Measurements from ENCODE around the gene MMRN2. TPM values are rescaled to one million over a fixed set of nuclear protein-coding genes. Genes with fewer than 3 reads are reported as not detected.

MMRN2 gene
- total RNA-seq, 1 donor from 2014 or later = 0.08 TPM

- Histone ChIP-seq H3K4me3 (ENCODE audit: low read depth, low read length) (no peak overlapping the region), H3K27me3 (ENCODE audit: control insufficient read depth, insufficient read depth, low read length) (no peaks in the 10 kb centered on the region), H3K36me3 (ENCODE audit: control insufficient read depth, insufficient read depth, low read length) (no peaks in the 10 kb centered on the region)
- TF ChIP-seq, protein P1, sequence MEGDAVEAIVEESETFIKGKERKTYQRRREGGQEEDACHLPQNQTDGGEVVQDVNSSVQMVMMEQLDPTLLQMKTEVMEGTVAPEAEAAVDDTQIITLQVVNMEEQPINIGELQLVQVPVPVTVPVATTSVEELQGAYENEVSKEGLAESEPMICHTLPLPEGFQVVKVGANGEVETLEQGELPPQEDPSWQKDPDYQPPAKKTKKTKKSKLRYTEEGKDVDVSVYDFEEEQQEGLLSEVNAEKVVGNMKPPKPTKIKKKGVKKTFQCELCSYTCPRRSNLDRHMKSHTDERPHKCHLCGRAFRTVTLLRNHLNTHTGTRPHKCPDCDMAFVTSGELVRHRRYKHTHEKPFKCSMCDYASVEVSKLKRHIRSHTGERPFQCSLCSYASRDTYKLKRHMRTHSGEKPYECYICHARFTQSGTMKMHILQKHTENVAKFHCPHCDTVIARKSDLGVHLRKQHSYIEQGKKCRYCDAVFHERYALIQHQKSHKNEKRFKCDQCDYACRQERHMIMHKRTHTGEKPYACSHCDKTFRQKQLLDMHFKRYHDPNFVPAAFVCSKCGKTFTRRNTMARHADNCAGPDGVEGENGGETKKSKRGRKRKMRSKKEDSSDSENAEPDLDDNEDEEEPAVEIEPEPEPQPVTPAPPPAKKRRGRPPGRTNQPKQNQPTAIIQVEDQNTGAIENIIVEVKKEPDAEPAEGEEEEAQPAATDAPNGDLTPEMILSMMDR (IDR thresholded peaks at IDR 0.05; ENCODE audit: insufficient read depth, low read length, poor library complexity, severe bottlenecking) = no peak
- DNase-seq (ENCODE audit: low read depth) = no peak
These were observed 19.1 kb upstream of the MMRN2 start for GRCh38 chr10:86976362-86977056.

GRCh38 chr10:86974484-86974883, 17.1 kb upstream of the MMRN2 start:
- Histone ChIP-seq H3K27me3 (ENCODE audit: control insufficient read depth, insufficient read depth, low read length) (no peaks in the 10 kb centered on the region), H3K4me3 (ENCODE audit: low read depth, low read length) (no peak overlapping the region), H3K36me3 (ENCODE audit: control insufficient read depth, insufficient read depth, low read length) (no peaks in the 10 kb centered on the region)
- DNase-seq (ENCODE audit: low read depth) = no peak
- TF ChIP-seq, protein P1 (IDR thresholded peaks at IDR 0.05; ENCODE audit: insufficient read depth, low read length, poor library complexity, severe bottlenecking) = no peak

DNA sequence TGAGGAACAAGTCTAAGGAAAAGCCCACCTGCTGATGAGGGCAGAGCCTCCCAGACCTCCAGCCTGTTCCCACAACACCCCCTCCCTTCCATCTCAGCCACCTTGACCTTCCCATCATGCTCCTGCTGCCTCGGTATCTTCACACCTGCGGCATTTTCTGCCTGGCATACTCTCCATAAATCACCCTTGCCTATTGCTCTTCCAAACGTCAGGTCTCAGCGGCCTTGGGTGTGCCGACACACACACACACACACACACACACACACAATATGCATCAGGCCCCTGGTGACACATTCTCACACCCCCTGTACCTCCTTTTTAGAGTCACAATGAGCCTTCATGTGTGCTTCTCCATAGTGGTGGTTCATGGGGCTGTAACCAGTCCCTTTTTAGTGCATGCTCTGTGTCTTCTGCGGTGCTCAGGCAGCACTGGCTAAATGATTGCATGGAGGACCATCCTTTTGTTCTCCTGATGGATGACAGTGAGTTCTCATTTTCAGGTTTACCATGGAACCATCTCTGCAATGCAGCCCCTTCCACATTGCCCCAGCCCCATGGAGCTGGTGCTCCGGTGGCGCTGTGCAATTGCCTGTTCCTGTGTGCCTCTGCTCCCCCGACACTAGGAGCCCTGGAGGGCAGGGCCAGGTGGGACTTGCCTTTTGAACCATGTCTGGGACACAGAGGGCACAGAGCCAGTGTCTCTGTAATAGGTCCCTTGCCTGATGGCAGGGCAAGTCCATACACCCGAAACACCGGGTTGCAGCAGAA, 15.4 kb upstream of the MMRN2 start:
- Histone ChIP-seq H3K4me3 (ENCODE audit: low read depth, low read length) (no peak overlapping the region), H3K27me3 (ENCODE audit: control insufficient read depth, insufficient read depth, low read length) (peaks cover 9% of the 10 kb centered on the region), H3K36me3 (ENCODE audit: control insufficient read depth, insufficient read depth, low read length) (no peaks in the 10 kb centered on the region)
- no peak for DNase-seq (ENCODE audit: low read depth)
- TF ChIP-seq, protein P1 (IDR thresholded peaks at IDR 0.05; ENCODE audit: insufficient read depth, low read length, poor library complexity, severe bottlenecking) = no peak

- peak; percentile 35 for DNase-seq (ENCODE audit: low read depth)
- Histone ChIP-seq H3K4me3 (ENCODE audit: low read depth, low read length) (peak overlapping the region; percentile 49), H3K36me3 (ENCODE audit: control insufficient read depth, insufficient read depth, low read length) (no peaks in the 10 kb centered on the region), H3K27me3 (ENCODE audit: control insufficient read depth, insufficient read depth, low read length) (peaks cover 9% of the 10 kb centered on the region)
- TF ChIP-seq, protein P1 (IDR thresholded peaks at IDR 0.05; ENCODE audit: insufficient read depth, low read length, poor library complexity, severe bottlenecking) = peak; percentile 17
These were observed 14.0 kb upstream of the MMRN2 start for GRCh38 chr10:86971232-86971991.

GRCh38 chr10:86970982-86971231, 13.5 kb upstream of the MMRN2 start:
- H3K27me3 ChIP-seq (ENCODE audit: control insufficient read depth, insufficient read depth, low read length) = peaks cover 9% of the 10 kb centered on the region
- H3K4me3 ChIP-seq (ENCODE audit: low read depth, low read length) = peak overlapping the region; percentile 49
- TF ChIP-seq, protein P1 (IDR thresholded peaks at IDR 0.05; ENCODE audit: insufficient read depth, low read length, poor library complexity, severe bottlenecking) = no peak
- no peaks in the 10 kb centered on the region for H3K36me3 ChIP-seq (ENCODE audit: control insufficient read depth, insufficient read depth, low read length)
- no peak for DNase-seq (ENCODE audit: low read depth)
